Esophagus squamous epithelium (tissue), 4 donors: Measurements from ENCODE around the gene PTPRD.

Source experiments
- POLR2A ChIP-seq, 4 donors: fragments of 450-650 bp; IDR thresholded peaks; one replicate each; pipeline ENCODE4 v1.6.1; 2017; ENCODE audit warnings: antibody characterized with exemption in 4 of 4, mild to moderate bottlenecking in 4 of 4, moderate library complexity in 3 of 4
- TF ChIP-seq, protein P1 (sequence below), 6 experiments: fragments of 450-650 bp in 4 of 6; fragments of 200-600 bp in 2 of 6; sonication (generic) in 2 of 6; IDR thresholded peaks; one replicate each; pipeline ENCODE4 v1.5.1; 2016 to 2019; ENCODE audit warnings: antibody characterized with exemption in 6 of 6, mild to moderate bottlenecking in 4 of 6, moderate library complexity in 4 of 6

DNA sequence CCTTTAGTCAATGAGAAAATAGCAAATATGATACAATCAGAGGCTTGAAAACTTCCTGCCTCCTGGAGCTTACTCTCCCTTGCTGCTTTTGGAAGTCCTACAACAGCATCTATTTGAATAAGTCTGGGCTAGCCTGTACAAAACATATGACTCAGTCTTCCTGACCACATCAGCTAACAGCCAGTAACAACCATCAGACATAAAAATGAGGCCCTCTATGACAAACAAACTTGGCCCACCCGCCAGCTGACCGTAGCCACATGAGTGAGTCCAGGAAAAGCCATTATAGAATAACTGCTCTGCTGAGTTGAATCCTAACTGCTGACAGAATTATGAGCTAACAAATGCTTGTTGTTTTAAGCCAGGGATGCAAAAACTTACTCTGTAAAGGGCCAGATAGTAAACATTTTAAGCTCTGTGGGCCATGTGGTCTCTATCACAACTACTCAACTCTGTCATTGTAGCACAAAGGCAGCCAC, 347.6 kb downstream of the PTPRD start:
- TF ChIP-seq, protein P1, sequence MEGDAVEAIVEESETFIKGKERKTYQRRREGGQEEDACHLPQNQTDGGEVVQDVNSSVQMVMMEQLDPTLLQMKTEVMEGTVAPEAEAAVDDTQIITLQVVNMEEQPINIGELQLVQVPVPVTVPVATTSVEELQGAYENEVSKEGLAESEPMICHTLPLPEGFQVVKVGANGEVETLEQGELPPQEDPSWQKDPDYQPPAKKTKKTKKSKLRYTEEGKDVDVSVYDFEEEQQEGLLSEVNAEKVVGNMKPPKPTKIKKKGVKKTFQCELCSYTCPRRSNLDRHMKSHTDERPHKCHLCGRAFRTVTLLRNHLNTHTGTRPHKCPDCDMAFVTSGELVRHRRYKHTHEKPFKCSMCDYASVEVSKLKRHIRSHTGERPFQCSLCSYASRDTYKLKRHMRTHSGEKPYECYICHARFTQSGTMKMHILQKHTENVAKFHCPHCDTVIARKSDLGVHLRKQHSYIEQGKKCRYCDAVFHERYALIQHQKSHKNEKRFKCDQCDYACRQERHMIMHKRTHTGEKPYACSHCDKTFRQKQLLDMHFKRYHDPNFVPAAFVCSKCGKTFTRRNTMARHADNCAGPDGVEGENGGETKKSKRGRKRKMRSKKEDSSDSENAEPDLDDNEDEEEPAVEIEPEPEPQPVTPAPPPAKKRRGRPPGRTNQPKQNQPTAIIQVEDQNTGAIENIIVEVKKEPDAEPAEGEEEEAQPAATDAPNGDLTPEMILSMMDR (IDR thresholded peaks at IDR 0.05) = no peak
- no peak for TF ChIP-seq POLR2A (IDR thresholded peaks at IDR 0.05)
